Heart left ventricle (tissue), 16 donors: ENCODE results near the gene LYZL1. TPM values are rescaled to one million over a fixed set of nuclear protein-coding genes. Genes with fewer than 3 reads are reported as not detected.
"Not testable (repeated sequence)": the region's sequence is repeated elsewhere in the genome, so short reads cannot be mapped to it uniquely, and the experiment has no call there.

Experiments used
- ATAC-seq, 4 donors: fragments of 200-7000 bp; cut with Tn5 transposase; one replicate each; pipeline ENCODE4 v1.9.1; 2020 to 2022; ENCODE audit warnings: moderate library complexity in 4 of 4, mild to moderate bottlenecking in 3 of 4, moderate number of reproducible peaks in 1 of 4
- DNase-seq, 5 donors: peaks; one replicate each; pipeline ENCODE4 v3.0.0-alpha.2; 2020
- H3K27ac ChIP-seq, 12 donors: fragments of 200-600 bp; sonication (generic) in 4 of 12; one replicate each; pipeline versions ENCODE4 v1.5.0 to v1.8.0; 2016 to 2022; ENCODE audit warnings: mild to moderate bottlenecking in 2 of 12
- H3K27me3 ChIP-seq, 9 donors: fragments of 200-600 bp; sonication (generic) in 2 of 9; one replicate each; pipeline versions ENCODE4 v1.5.1 to v1.8.0; 2016 to 2022; ENCODE audit warnings: mild to moderate bottlenecking in 3 of 9
- H3K36me3 ChIP-seq, 9 donors: fragments of 200-600 bp; sonication (generic) in 2 of 9; one replicate each; pipeline versions ENCODE4 v1.5.0 to v1.8.0; 2018 to 2022; ENCODE audit warnings: mild to moderate bottlenecking in 2 of 9
- H3K4me1 ChIP-seq, 12 donors: fragments of 200-600 bp; sonication (generic) in 4 of 12; one replicate each; pipeline versions ENCODE4 v1.5.0 to v1.8.0; 2016 to 2022; ENCODE audit warnings: mild to moderate bottlenecking in 3 of 12
- H3K4me3 ChIP-seq, 12 donors: fragments of 200-600 bp; sonication (generic) in 4 of 12; one replicate each; pipeline versions ENCODE4 v1.5.0 to v1.8.0; 2017 to 2022; ENCODE audit warnings: mild to moderate bottlenecking in 9 of 12, moderate library complexity in 4 of 12
- H3K9me3 ChIP-seq, 12 donors: fragments of 200-600 bp; sonication (generic) in 4 of 12; one replicate each; pipeline versions ENCODE4 v1.5.0 to v1.8.0; 2016 to 2022; ENCODE audit warnings: mild to moderate bottlenecking in 1 of 12
- CTCF ChIP-seq, 12 donors: fragments of 200-600 bp; sonication (generic) in 4 of 12; IDR thresholded peaks; one replicate each; pipeline versions ENCODE4 v1.5.0 to v1.8.0; 2018 to 2022; ENCODE audit warnings: antibody characterized with exemption in 12 of 12, mild to moderate bottlenecking in 5 of 12
- POLR2A ChIP-seq, 2 donors: fragments of 450-650 bp; IDR thresholded peaks; one replicate each; pipeline ENCODE4 v1.6.1; 2017; ENCODE audit warnings: antibody characterized with exemption in 2 of 2, mild to moderate bottlenecking in 2 of 2, moderate library complexity in 2 of 2
- WGBS, 4 donors: extraction: QIAGEN DNeasy Blood & Tissue Kit in 2 of 4; methylation state at CpG; one replicate each; pipeline versions ENCODE4 v1.1.5 to v1.1.7; 2013 to 2018; 5-methylcytosine and 5-hydroxymethylcytosine counted together
- intact Hi-C, 10 donors: fragments of 100-400 bp; cut with DNase I; formaldehyde crosslinking; loops; one replicate each; pipeline versions ENCODE4 v1.11.1 to v1.14.2; 2022
- polyA plus RNA-seq, 2 donors: library from polyadenylated mRNA; stranded (reverse); fragments of 200-250 nt; gene quantifications; one replicate each; pipeline ENCODE4 v1.2.3, GENCODE V29; 2013
- total RNA-seq, 9 donors: library from RNA; depleted of rRNA in 2 of 9; stranded (reverse); fragments of >200 nt in 2 of 9; fragmentation: NEBNext Ultra II Directional in 3 of 9; extraction: Animal tissue kit (Norgen Biotek cat#: 25700) in 3 of 9; gene quantifications; one replicate each; pipeline versions ENCODE4 v1.1.0 to v1.2.4, GENCODE V29; 2016 to 2023
- donor health status: ischemic (EF 13 %, LVEDD 7.1; RV severe dilation, severe dysfunction).
- donor health status: healthy with polysubstance abuse.
- donor health status: DM: no; HTN: yes; CAD: no.
- donor health status: DM: no; HTN: no; CAD: no.
- donor health status: ischemic (EF 25% LVEDD 6.9; RV normal size, moderate dysfunction).
- donor health status: ischemic (EF 25% LVEDD 5.7; RV mildly dilated, moderate dysfunction).
- donor health status: healthy.
- donor health status: DM: yes; HTN: yes; CAD: no.
- donor health status: ischemic (EF 35%, LVEDD 5.7; RV mildly dilated, moderate dysfunction).
- donor health status: nonischemic (EF 11% LVEDD 7.7; RV severe dilation, severe dysfunction).
- donor health status: DM: yes; HTN: yes; CAD: no.
- donor health status: PGD.
- donor health status: ischemic (EF 29% LVEDD 5.4; RV normal size, mild dysfunction).
- donor health status: nonischemic (EF 23%, LVEDD 6.1; RV moderate dilation, normal function).

LYZL1 gene
- total and polyA plus RNA-seq, 11 donors = not detected

GRCh38 chr10:29304264-29304994, 15.6 kb downstream of the LYZL1 start:
- Histone ChIP-seq H3K27ac (peak overlapping the region in 5 of 12 donors; percentile 16 to 49 (median 36)), H3K9me3 (peaks cover 0 to 18% (median 3%) of the 10 kb centered on the region in 12 donors), H3K27me3 (peaks cover 0 to 6% (median 0%) of the 10 kb centered on the region in 9 donors), H3K4me1 (peaks cover 0 to 10% (median 5%) of the 10 kb centered on the region in 12 donors), H3K36me3 (no peaks in the 10 kb centered on the region), H3K4me3 (peak overlapping the region in 3 of 12 donors; percentile 3 to 11 (median 7))
- peak; percentile 55 to 88 (median 80) for ATAC-seq
- intact Hi-C loops = loop anchor here (1.0 to 10.0 kb wide), 17 partner anchors 64 to 680 kb away; no protein-coding TSS in a partner anchor
- DNase-seq = peak in 3 of 5 donors; percentile 40 to 49 (median 42)
- WGBS, 4 donors = 11 to 18% (median 16%) methylated on average over 6 of the region's 6 CpGs
- TF ChIP-seq CTCF (IDR thresholded peaks at IDR 0.05) = peak; percentile 62 to 90 (median 78)
- TF ChIP-seq POLR2A (IDR thresholded peaks at IDR 0.05) = no peak

- no peak for TF ChIP-seq POLR2A (IDR thresholded peaks at IDR 0.05)
- no peak for TF ChIP-seq CTCF (IDR thresholded peaks at IDR 0.05)
- peak overlapping the region in 5 of 12 donors; percentile 16 to 49 (median 36) for H3K27ac ChIP-seq
- peak in 1 of 4 donors; percentile 73 for ATAC-seq
These were observed 16.1 kb downstream of the LYZL1 start for GRCh38 chr10:29304995-29305335.

GRCh38 chr10:29306688-29307087, 17.8 kb downstream of the LYZL1 start:
- H3K27me3 ChIP-seq = peaks cover 0 to 6% (median 0%) of the 10 kb centered on the region in 9 donors
- peaks cover 0 to 10% (median 5%) of the 10 kb centered on the region in 12 donors for H3K4me1 ChIP-seq
- no peak overlapping the region for H3K27ac ChIP-seq
- ATAC-seq (no peak), DNase-seq (no peak)
- intact Hi-C loops = loop anchor here in 8 of 10 donors (5.0 to 10.0 kb wide), 7 partner anchors 72 to 682 kb away; partner anchors contain the start of gene BAMBI (in 1 of the 8)
- H3K9me3 ChIP-seq = peaks cover 0 to 3% (median 0%) of the 10 kb centered on the region in 12 donors
- no peaks in the 10 kb centered on the region for H3K36me3 ChIP-seq
- TF ChIP-seq POLR2A (IDR thresholded peaks at IDR 0.05) (no peak), CTCF (IDR thresholded peaks at IDR 0.05) (no peak)
- no peak overlapping the region for H3K4me3 ChIP-seq
- WGBS, 4 donors = 80 to 90% (median 87%) methylated on average over 3 of the region's 3 CpGs

More at GRCh38 chr10:29304995-29305335, 16.1 kb downstream of the LYZL1 start:
- no peaks in the 10 kb centered on the region for H3K36me3 ChIP-seq
- H3K4me1 ChIP-seq = peaks cover 0 to 10% (median 5%) of the 10 kb centered on the region in 12 donors
- H3K27me3 ChIP-seq = peaks cover 0 to 6% (median 0%) of the 10 kb centered on the region in 9 donors
- WGBS, 4 donors = 69 to 74% (median 71%) methylated on average over 2 of the region's 2 CpGs
- no peak for DNase-seq
- intact Hi-C loops = loop anchor here (1.0 to 10.0 kb wide), 18 partner anchors 64 to 680 kb away; partner anchors contain the start of gene BAMBI (in 1 of the 10)
- H3K9me3 ChIP-seq = peaks cover 0 to 17% (median 3%) of the 10 kb centered on the region in 12 donors
- peak overlapping the region in 2 of 12 donors; percentile 7 to 11 for H3K4me3 ChIP-seq

- not testable (repeated sequence) for H3K36me3 ChIP-seq, H3K27me3 ChIP-seq, H3K9me3 ChIP-seq, H3K27ac ChIP-seq, H3K4me3 ChIP-seq, DNase-seq
- intact Hi-C loops = loop anchor here in 8 of 10 donors (5.0 to 10.0 kb wide), 7 partner anchors 73 to 683 kb away; partner anchors contain the start of gene BAMBI (in 1 of the 8)
- H3K4me1 ChIP-seq = peaks cover 0 to 14% (median 5%) of the 10 kb centered on the region in 12 donors
- ATAC-seq = peak in 1 of 4 donors; percentile 29
- 78 to 88% (median 79%) methylated on average over 10 to 11 of the region's 11 CpGs for WGBS, 4 donors
These were observed 19.3 kb downstream of the LYZL1 start for GRCh38 chr10:29308142-29308541.
